GM18907 (cell line): Measurements from ENCODE around the gene DAP3.

Experiments
- ATAC-seq: cut with Tn5 transposase; IDR thresholded peaks from one replicate; pipeline ENCODE4 v1.9.1; 2021; ENCODE audit warnings: mild to moderate bottlenecking, moderate library complexity; ENCODE audit not compliant: unreplicated experiment

The DAP3 gene

DNA sequence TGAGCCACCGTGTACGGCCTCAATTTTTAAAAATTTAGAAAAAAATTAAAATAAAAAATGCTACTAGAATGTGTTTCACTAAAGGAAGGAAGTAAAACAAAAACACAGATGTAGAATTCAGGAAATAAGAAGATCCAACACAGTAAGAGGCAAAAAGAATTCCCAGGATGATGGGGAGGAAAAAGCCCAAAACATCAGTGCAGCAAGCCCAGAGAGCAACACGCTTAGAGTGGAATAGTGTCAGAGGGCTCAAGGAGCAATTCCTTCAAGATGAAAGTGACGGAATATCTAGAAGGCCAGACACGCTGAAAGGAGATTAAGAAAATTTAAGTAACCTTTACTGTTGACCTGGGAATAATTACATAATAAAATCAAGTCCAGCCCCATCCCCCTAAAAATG lies 80.4 kb downstream of the DAP3 start:
- ATAC-seq: no peak

DNA sequence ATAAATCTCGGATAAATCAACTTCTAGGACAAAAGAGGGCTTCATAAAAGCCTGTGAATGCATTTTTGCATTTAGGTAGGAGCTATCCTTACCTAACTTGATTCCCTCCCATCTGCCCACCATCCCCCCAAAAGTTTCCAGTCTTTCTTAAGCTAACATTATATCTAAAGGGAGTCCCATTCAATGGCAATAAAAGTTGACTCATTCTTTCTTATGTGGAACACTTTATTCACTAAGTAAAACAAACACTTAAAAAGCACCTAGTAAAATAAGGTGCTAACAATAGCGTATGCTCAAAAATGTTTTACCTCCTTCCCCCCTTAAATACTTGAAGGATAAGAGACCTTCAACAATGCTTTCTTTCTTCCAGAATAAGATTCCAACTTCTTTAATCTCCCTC lies 84.3 kb downstream of the DAP3 start:
- ATAC-seq: no peak

DNA sequence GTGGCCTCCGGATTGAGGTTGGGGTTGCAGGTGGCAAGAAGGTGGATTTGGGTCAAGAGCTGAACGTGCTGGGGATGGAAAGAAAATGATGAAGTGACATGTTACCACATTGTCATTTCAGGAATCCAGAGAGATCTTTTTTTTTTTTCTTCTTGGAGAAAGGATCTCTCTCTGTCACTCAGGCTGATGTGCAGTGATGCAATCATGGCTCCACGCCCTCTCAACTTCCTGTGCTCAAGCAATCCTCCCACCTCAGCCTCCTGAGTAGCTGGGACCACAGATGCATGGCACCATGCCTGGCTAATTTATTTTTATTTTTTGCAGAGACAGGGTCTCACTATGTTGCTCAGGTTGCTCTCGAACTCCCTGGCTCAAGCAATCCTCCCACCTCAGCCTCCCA lies 87.5 kb downstream of the DAP3 start:
- ATAC-seq: no peak

DNA sequence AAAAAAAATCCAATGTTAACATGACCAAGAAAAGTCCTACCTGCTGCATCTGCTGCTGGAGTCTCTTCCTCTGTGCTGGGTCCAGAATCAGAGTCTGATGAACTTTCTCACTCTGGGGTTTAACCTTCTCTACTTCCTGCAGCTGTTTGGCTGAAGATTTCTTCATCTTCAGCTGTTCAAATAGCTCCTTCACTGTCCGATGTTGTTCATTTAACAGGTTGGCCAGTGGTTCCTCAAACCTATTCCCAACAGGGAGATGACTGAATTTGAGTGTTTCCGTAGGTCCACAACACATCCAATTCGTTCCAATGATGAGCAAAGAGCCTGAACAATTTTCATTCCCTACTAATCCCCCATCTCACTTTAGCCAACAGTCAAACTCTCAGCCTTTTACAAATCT lies 88.7 kb downstream of the DAP3 start:
- no peak for ATAC-seq
